ENCODE data around the gene CYP2D6. TPM values are rescaled to one million over a fixed set of nuclear protein-coding genes. Genes with fewer than 3 reads are reported as not detected.

The CYP2D6 gene
- total and polyA plus RNA-seq, 4 donors: 23.8 to 486 (median 205) TPM

DNA sequence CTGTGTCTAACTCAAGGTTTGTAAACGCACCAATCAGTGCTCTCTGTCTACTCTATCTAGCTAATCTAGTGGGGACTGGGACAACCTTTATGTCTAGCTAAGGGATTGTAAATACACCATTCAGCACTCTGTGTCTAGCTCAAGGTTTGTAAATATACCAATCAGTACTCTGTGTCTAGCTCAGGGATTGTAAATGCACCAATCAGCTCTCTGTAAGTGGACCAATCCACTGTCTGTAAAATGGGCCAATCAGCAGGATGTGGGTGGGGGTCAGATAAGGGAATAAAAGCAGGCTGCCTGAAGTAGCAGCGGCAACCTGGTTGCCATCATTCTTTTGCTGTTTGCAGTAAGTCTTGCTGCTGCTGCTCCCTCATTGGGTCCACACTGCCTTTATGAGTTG is 8.4 kb upstream of the CYP2D6 start:
- no peak overlapping the region for H3K4me3 ChIP-seq (ENCODE audit: low read depth in 1 of 3, low read length in 3 of 3)
- TF ChIP-seq JUND (IDR thresholded peaks at IDR 0.05) (no peak), HNF4A (conservative IDR thresholded peaks at IDR 0.05) (no peak), FOXA2 (IDR thresholded peaks at IDR 0.05) (no peak), GABPA (IDR thresholded peaks at IDR 0.05 in 1 of 2, conservative IDR thresholded peaks at IDR 0.05 in 1 of 2) (no peak), SP1 (IDR thresholded peaks at IDR 0.05) (no peak), HNF4G (IDR thresholded peaks at IDR 0.05) (no peak), YY1 (IDR thresholded peaks at IDR 0.05) (no peak), CTCF (IDR thresholded peaks at IDR 0.05; ENCODE audit: low read depth, low read length, missing input control) (no peak)
- TF ChIP-seq, protein P1, sequence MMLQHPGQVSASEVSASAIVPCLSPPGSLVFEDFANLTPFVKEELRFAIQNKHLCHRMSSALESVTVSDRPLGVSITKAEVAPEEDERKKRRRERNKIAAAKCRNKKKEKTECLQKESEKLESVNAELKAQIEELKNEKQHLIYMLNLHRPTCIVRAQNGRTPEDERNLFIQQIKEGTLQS (IDR thresholded peaks at IDR 0.05): no peak
- no peaks in the 10 kb centered on the region for H3K9me3 ChIP-seq (ENCODE audit: control insufficient read depth in 4 of 4, low read length in 3 of 4)
- 98% methylated on average over 2 of the region's 2 CpGs for WGBS
- no peak overlapping the region for H3K9ac ChIP-seq (ENCODE audit: low read depth in 1 of 2, low read length in 2 of 2)
- H3K36me3 ChIP-seq (ENCODE audit: control insufficient read depth in 4 of 4, insufficient read depth in 3 of 4, low read depth in 1 of 4, low read length in 3 of 4): peaks cover 0 to 7% (median 6%) of the 10 kb centered on the region in 4 donors
- no peak for DNase-seq (ENCODE audit: low spot score)
- H3K4me1 ChIP-seq (ENCODE audit: control insufficient read depth in 4 of 4, insufficient read depth in 4 of 4, low read length in 3 of 4): peaks cover 0 to 13% (median 6%) of the 10 kb centered on the region in 4 donors
- no peaks in the 10 kb centered on the region for H3K27me3 ChIP-seq (ENCODE audit: control insufficient read depth in 4 of 4, insufficient read depth in 4 of 4, low read length in 3 of 4)
- no peak overlapping the region for H3K27ac ChIP-seq (ENCODE audit: low read depth in 1 of 2, low read length in 2 of 2)

DNA sequence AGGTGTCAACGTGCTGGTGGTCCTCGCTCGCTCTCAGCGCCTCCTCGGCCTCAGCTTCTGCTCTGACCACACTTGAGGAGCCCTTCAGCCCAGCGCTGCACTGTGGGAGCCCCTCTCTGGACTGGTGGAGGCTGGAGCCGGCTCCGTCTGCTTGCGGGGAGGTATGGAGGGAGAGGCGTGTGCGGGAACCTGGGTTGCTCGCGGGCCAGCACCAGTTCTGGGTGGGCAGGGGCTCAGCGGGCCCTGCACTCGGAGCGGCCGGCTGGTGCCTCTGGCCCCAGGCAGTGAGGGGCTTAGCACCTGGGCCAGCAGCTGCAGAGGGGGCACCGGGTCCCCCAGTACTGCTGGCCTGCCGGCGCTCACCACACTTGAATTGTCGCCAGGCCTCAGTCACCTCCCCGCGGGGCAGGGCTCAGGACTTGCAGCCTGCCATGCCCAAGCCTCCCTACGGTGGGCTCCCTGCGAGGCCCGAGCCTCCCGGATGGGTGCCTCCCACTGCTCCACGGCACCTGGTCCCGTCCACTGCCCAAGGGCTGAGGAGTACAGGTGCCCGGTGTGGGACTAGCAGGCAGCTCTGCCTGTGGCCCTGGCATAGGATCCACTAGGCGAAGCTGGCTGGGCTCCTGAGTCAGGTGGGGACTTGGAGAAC is 7.6 kb upstream of the CYP2D6 start:
- no peak for DNase-seq (ENCODE audit: low spot score)
- Histone ChIP-seq H3K4me3 (ENCODE audit: low read depth in 1 of 3, low read length in 3 of 3) (no peak overlapping the region), H3K9me3 (ENCODE audit: control insufficient read depth in 4 of 4, low read length in 3 of 4) (no peaks in the 10 kb centered on the region), H3K4me1 (ENCODE audit: control insufficient read depth in 4 of 4, insufficient read depth in 4 of 4, low read length in 3 of 4) (peaks cover 0 to 15% (median 7%) of the 10 kb centered on the region in 4 donors), H3K36me3 (ENCODE audit: control insufficient read depth in 4 of 4, insufficient read depth in 3 of 4, low read depth in 1 of 4, low read length in 3 of 4) (peaks cover 0 to 7% (median 6%) of the 10 kb centered on the region in 4 donors), H3K27ac (ENCODE audit: low read depth in 1 of 2, low read length in 2 of 2) (no peak overlapping the region), H3K27me3 (ENCODE audit: control insufficient read depth in 4 of 4, insufficient read depth in 4 of 4, low read length in 3 of 4) (no peaks in the 10 kb centered on the region), H3K9ac (ENCODE audit: low read depth in 1 of 2, low read length in 2 of 2) (no peak overlapping the region)
- TF ChIP-seq HNF4G (IDR thresholded peaks at IDR 0.05) (no peak), TAF1 (conservative IDR thresholded peaks at IDR 0.05) (no peak), GABPA (IDR thresholded peaks at IDR 0.05 in 1 of 2, conservative IDR thresholded peaks at IDR 0.05 in 1 of 2) (no peak), MAX (IDR thresholded peaks at IDR 0.05) (no peak), YY1 (IDR thresholded peaks at IDR 0.05) (no peak), RAD21 (IDR thresholded peaks at IDR 0.05) (no peak), EGR1 (IDR thresholded peaks at IDR 0.05; ENCODE audit: low read depth in 2 of 2) (no peak), ZBTB33 (IDR thresholded peaks at IDR 0.05) (no peak), FOXA2 (IDR thresholded peaks at IDR 0.05) (no peak), JUND (IDR thresholded peaks at IDR 0.05) (no peak), FOXA1 (IDR thresholded peaks at IDR 0.05) (no peak), NR2F2 (IDR thresholded peaks at IDR 0.05) (no peak), SP1 (IDR thresholded peaks at IDR 0.05) (no peak), CTCF (IDR thresholded peaks at IDR 0.05; ENCODE audit: low read depth, low read length, missing input control) (no peak), RXRA (IDR thresholded peaks at IDR 0.05) (no peak), HNF4A (conservative IDR thresholded peaks at IDR 0.05) (no peak)
- TF ChIP-seq, protein P2, sequence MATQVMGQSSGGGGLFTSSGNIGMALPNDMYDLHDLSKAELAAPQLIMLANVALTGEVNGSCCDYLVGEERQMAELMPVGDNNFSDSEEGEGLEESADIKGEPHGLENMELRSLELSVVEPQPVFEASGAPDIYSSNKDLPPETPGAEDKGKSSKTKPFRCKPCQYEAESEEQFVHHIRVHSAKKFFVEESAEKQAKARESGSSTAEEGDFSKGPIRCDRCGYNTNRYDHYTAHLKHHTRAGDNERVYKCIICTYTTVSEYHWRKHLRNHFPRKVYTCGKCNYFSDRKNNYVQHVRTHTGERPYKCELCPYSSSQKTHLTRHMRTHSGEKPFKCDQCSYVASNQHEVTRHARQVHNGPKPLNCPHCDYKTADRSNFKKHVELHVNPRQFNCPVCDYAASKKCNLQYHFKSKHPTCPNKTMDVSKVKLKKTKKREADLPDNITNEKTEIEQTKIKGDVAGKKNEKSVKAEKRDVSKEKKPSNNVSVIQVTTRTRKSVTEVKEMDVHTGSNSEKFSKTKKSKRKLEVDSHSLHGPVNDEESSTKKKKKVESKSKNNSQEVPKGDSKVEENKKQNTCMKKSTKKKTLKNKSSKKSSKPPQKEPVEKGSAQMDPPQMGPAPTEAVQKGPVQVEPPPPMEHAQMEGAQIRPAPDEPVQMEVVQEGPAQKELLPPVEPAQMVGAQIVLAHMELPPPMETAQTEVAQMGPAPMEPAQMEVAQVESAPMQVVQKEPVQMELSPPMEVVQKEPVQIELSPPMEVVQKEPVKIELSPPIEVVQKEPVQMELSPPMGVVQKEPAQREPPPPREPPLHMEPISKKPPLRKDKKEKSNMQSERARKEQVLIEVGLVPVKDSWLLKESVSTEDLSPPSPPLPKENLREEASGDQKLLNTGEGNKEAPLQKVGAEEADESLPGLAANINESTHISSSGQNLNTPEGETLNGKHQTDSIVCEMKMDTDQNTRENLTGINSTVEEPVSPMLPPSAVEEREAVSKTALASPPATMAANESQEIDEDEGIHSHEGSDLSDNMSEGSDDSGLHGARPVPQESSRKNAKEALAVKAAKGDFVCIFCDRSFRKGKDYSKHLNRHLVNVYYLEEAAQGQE (IDR thresholded peaks at IDR 0.05): no peak
- TF ChIP-seq, protein P1 (IDR thresholded peaks at IDR 0.05): no peak
- WGBS: 93% methylated on average over 31 of the region's 31 CpGs
